Loucy (cell line): Measurements from ENCODE around the gene CLDN9.

Experiments
- CTCF ChIP-seq: fragments of 200-600 bp; sonication (generic); conservative IDR thresholded peaks from 2 replicates; pipeline ENCODE4 v1.5.1; 2014; ENCODE audit warnings: mild to moderate bottlenecking, antibody characterized with exemption, low read length
- EZH2phosphoT487 ChIP-seq: fragments of 200-600 bp; IDR thresholded peaks from 2 replicates; pipeline ENCODE4 v1.6.1; 2018; ENCODE audit warnings: antibody characterized with exemption, mild to moderate bottlenecking, moderate library complexity, borderline replicate concordance

GRCh38 chr16:3027489-3027795, 14.7 kb downstream of the CLDN9 start:
- no peak for TF ChIP-seq CTCF
- no peak for TF ChIP-seq EZH2phosphoT487
